GM12874 (cell line): ENCODE data around the gene PLOD1.

Source experiments
- TF ChIP-seq, protein P1 (sequence below): IDR thresholded peaks from 2 replicates; pipeline ENCODE4 v1.5.1; 2011; ENCODE audit warnings: low read depth, mild to moderate bottlenecking, control low read depth, low read length, moderate library complexity; ENCODE audit not compliant: insufficient read depth

Gene PLOD1

DNA sequence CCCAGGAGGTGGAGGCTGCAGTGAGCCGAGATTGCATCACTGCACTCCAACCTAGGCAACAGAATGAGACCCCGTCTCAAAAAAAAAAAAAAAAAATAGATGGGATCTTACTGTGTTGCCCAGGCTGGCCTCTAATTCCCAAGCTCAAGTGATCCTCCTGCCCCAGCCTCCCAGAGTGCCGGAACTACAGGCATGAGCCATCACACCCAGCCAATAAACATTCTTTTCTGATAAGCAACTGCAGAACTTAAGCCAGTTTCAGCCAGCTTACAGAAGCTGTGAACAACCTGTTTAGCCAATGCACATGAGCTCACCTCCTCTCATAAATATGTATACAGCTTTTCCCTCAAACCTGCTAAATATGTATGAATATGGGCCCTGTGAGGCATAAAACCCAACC lies 81.7 kb downstream of the PLOD1 start:
- TF ChIP-seq, protein P1, sequence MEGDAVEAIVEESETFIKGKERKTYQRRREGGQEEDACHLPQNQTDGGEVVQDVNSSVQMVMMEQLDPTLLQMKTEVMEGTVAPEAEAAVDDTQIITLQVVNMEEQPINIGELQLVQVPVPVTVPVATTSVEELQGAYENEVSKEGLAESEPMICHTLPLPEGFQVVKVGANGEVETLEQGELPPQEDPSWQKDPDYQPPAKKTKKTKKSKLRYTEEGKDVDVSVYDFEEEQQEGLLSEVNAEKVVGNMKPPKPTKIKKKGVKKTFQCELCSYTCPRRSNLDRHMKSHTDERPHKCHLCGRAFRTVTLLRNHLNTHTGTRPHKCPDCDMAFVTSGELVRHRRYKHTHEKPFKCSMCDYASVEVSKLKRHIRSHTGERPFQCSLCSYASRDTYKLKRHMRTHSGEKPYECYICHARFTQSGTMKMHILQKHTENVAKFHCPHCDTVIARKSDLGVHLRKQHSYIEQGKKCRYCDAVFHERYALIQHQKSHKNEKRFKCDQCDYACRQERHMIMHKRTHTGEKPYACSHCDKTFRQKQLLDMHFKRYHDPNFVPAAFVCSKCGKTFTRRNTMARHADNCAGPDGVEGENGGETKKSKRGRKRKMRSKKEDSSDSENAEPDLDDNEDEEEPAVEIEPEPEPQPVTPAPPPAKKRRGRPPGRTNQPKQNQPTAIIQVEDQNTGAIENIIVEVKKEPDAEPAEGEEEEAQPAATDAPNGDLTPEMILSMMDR, result no peak

DNA sequence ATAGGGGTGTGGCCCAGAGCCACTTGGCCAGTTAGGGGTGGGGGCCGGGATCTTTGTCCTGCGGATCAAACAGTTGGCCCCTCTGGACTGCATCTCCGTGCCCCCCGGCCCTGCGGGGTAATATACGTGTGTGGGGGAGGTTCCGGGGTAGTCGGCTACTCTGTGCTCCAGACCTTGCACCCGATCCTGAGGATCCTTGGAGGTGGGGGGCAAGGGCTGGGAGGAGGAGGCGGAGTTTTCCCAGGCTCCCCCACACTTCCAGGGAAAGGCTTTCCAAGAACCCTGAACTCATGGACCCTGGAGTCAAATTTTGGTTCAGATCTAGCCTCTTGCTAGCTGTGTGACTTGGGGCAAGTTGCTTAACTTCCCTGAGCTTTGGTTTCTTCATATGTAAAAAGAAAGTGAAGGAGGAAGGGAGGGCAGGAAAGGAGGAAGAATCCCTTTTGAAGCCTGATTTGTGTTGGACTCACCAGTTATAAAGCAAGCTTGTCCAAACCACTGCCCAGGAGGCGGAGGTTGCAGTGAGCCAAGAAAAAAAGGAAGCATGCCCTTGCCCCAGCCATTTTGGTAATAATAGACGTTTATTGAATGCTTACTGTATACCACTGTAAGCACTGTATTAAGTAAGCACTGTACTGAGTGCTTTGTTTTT lies 85.5 kb downstream of the PLOD1 start:
- TF ChIP-seq, protein P1, result no peak

DNA sequence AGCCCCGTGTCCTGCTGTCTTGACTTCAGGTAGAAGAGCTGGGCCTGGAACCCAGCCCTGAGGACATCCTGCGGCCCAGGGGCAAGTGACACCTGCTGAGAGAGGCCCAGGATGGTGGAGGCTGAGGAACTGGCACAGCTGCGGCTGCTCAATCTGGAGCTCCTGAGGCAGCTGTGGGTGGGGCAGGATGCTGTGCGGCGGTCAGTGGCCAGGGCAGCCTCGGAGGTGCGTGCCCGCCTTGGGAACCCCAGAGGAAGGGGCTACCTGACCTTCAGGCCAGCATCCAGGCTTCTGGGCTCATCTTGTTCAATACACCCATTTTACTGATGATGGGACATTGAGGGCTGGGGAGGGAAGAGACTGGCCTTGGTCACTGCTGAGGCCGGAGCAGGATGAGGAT lies 87.1 kb downstream of the PLOD1 start:
- TF ChIP-seq, protein P1, result no peak

DNA sequence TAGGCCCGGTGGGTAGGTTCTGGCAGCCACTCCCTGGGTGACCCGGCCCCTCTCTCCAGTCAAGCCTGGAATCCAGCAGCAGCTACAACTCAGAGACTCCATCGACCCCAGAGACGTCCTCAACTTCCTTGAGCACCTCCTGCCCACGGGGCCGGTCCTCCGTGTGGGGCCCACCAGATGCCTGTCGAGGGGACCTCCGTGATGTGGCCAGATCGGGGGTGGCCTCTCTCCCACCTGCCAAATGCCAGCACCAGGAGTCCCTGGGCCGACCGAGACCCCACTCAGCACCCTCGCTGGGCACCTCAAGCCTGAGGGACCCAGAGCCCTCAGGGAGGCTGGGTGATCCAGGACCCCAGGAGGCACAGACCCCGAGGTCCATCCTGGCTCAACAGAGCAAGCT lies 87.5 kb downstream of the PLOD1 start:
- TF ChIP-seq, protein P1, result no peak
